ENCODE data around the gene COLQ.

The COLQ gene

GRCh38 chr3:15522016-15522415 is 510 bp upstream of the COLQ start:
- DNase-seq (ENCODE audit: low read depth) = no peak
- no peak overlapping the region for H3K4me3 ChIP-seq (ENCODE audit: low read depth, low read length)
- no peak for TF ChIP-seq CTCF (IDR thresholded peaks at IDR 0.05; ENCODE audit: insufficient read depth, low read depth, low read length, missing control alignments)

- no peak for TF ChIP-seq CTCF (IDR thresholded peaks at IDR 0.05; ENCODE audit: insufficient read depth, low read depth, low read length, missing control alignments)
- no peak for DNase-seq (ENCODE audit: low read depth)
- no peak overlapping the region for H3K4me3 ChIP-seq (ENCODE audit: low read depth, low read length)
Observed at GRCh38 chr3:15520804-15521572, 518 bp downstream of the COLQ start.

GRCh38 chr3:15520185-15520584 is 1.3 kb downstream of the COLQ start:
- no peak for DNase-seq (ENCODE audit: low read depth)
- no peak for TF ChIP-seq CTCF (IDR thresholded peaks at IDR 0.05; ENCODE audit: insufficient read depth, low read depth, low read length, missing control alignments)
- no peak overlapping the region for H3K4me3 ChIP-seq (ENCODE audit: low read depth, low read length)

GRCh38 chr3:15519096-15519495 is 2.4 kb downstream of the COLQ start:
- TF ChIP-seq CTCF (IDR thresholded peaks at IDR 0.05; ENCODE audit: insufficient read depth, low read depth, low read length, missing control alignments) = no peak
- no peak overlapping the region for H3K4me3 ChIP-seq (ENCODE audit: low read depth, low read length)
- no peak for DNase-seq (ENCODE audit: low read depth)

GRCh38 chr3:15514663-15515340 is 6.7 kb downstream of the COLQ start:
- TF ChIP-seq CTCF (IDR thresholded peaks at IDR 0.05; ENCODE audit: insufficient read depth, low read depth, low read length, missing control alignments) = no peak
- no peak for DNase-seq (ENCODE audit: low read depth)
- no peak overlapping the region for H3K4me3 ChIP-seq (ENCODE audit: low read depth, low read length)

GRCh38 chr3:15513810-15514662 is 7.5 kb downstream of the COLQ start:
- no peak for TF ChIP-seq CTCF (IDR thresholded peaks at IDR 0.05; ENCODE audit: insufficient read depth, low read depth, low read length, missing control alignments)
- DNase-seq (ENCODE audit: low read depth) = no peak
- H3K4me3 ChIP-seq (ENCODE audit: low read depth, low read length) = no peak overlapping the region
